Measurements from ENCODE around the gene FRMD5. TPM values are rescaled to one million over a fixed set of nuclear protein-coding genes. Genes with fewer than 3 reads are reported as not detected.

Gene FRMD5
- total RNA-seq, 2 donors from 2014 or later: 25.5 to 52.3 TPM

GRCh38 chr15:43977072-43977884 lies 217.8 kb downstream of the FRMD5 start:
- H3K9me3 ChIP-seq: no peaks in the 10 kb centered on the region
- no peaks in the 10 kb centered on the region for H3K4me1 ChIP-seq
- no peaks in the 10 kb centered on the region for H3K36me3 ChIP-seq
- no peak for DNase-seq (ENCODE audit: low spot score)
- H3K27ac ChIP-seq: no peak overlapping the region
- no peak for TF ChIP-seq CTCF (IDR thresholded peaks at IDR 0.05)
- H3K27me3 ChIP-seq: no peaks in the 10 kb centered on the region
- no peak overlapping the region for H3K4me3 ChIP-seq

- no peak for TF ChIP-seq CTCF (IDR thresholded peaks at IDR 0.05)
- Histone ChIP-seq H3K9me3 (no peaks in the 10 kb centered on the region), H3K4me1 (no peaks in the 10 kb centered on the region), H3K4me3 (no peak overlapping the region), H3K27me3 (no peaks in the 10 kb centered on the region), H3K27ac (peak overlapping the region in 1 of 2 donors; percentile 38), H3K36me3 (no peaks in the 10 kb centered on the region)
- no peak for DNase-seq (ENCODE audit: low spot score)
These were observed 219.3 kb downstream of the FRMD5 start for GRCh38 chr15:43975770-43976169.

- H3K27ac ChIP-seq: peak overlapping the region in 1 of 2 donors; percentile 38
- no peaks in the 10 kb centered on the region for H3K36me3 ChIP-seq
- DNase-seq (ENCODE audit: low spot score): no peak
- no peaks in the 10 kb centered on the region for H3K4me1 ChIP-seq
- H3K27me3 ChIP-seq: no peaks in the 10 kb centered on the region
- no peaks in the 10 kb centered on the region for H3K9me3 ChIP-seq
- TF ChIP-seq CTCF (IDR thresholded peaks at IDR 0.05): no peak
- H3K4me3 ChIP-seq: no peak overlapping the region
These were observed 219.7 kb downstream of the FRMD5 start for GRCh38 chr15:43975326-43975725.

GRCh38 chr15:43974852-43975251 lies 220.2 kb downstream of the FRMD5 start:
- Histone ChIP-seq H3K36me3 (no peaks in the 10 kb centered on the region), H3K4me1 (no peaks in the 10 kb centered on the region), H3K9me3 (no peaks in the 10 kb centered on the region), H3K27ac (peak overlapping the region in 1 of 2 donors; percentile 38), H3K4me3 (no peak overlapping the region), H3K27me3 (no peaks in the 10 kb centered on the region)
- DNase-seq (ENCODE audit: low spot score): no peak
- TF ChIP-seq CTCF (IDR thresholded peaks at IDR 0.05): no peak

- Histone ChIP-seq H3K4me1 (no peaks in the 10 kb centered on the region), H3K27ac (no peak overlapping the region), H3K9me3 (no peaks in the 10 kb centered on the region), H3K27me3 (no peaks in the 10 kb centered on the region), H3K36me3 (no peaks in the 10 kb centered on the region), H3K4me3 (no peak overlapping the region)
- DNase-seq (ENCODE audit: low spot score): no peak
- no peak for TF ChIP-seq CTCF (IDR thresholded peaks at IDR 0.05)
These were observed 225.2 kb downstream of the FRMD5 start for GRCh38 chr15:43969802-43970375.

Data from right atrium auricular region (tissue), 2 donors.